ENCODE measurements around the gene ZFPM1. TPM values are rescaled to one million over a fixed set of nuclear protein-coding genes. Genes with fewer than 3 reads are reported as not detected.

Gene ZFPM1
- polyA plus RNA-seq, 1 donor: 1.8 TPM

- DNase-seq (ENCODE audit: low read depth): no peak
These were observed 35.2 kb upstream of the ZFPM1 start for GRCh38 chr16:88417684-88418476.

GRCh38 chr16:88418869-88419268, 34.2 kb upstream of the ZFPM1 start:
- DNase-seq (ENCODE audit: low read depth): no peak

GRCh38 chr16:88419790-88420189, 33.3 kb upstream of the ZFPM1 start:
- no peak for DNase-seq (ENCODE audit: low read depth)

- DNase-seq (ENCODE audit: low read depth): no peak
These were observed 32.6 kb upstream of the ZFPM1 start for GRCh38 chr16:88420496-88420895.

GRCh38 chr16:88421301-88421700, 31.8 kb upstream of the ZFPM1 start:
- no peak for DNase-seq (ENCODE audit: low read depth)

- DNase-seq (ENCODE audit: low read depth): no peak
These were observed 31.1 kb upstream of the ZFPM1 start for GRCh38 chr16:88421871-88422433.

- DNase-seq (ENCODE audit: low read depth): no peak
These were observed 30.2 kb upstream of the ZFPM1 start for GRCh38 chr16:88422733-88423447.

GRCh38 chr16:88423448-88423850, 29.6 kb upstream of the ZFPM1 start:
- no peak for DNase-seq (ENCODE audit: low read depth)

GRCh38 chr16:88424587-88425235, 28.4 kb upstream of the ZFPM1 start:
- no peak for DNase-seq (ENCODE audit: low read depth)

- no peak for DNase-seq (ENCODE audit: low read depth)
These were observed 27.1 kb upstream of the ZFPM1 start for GRCh38 chr16:88426018-88426417.

GRCh38 chr16:88427376-88427775, 25.7 kb upstream of the ZFPM1 start:
- DNase-seq (ENCODE audit: low read depth): no peak

GRCh38 chr16:88428156-88428555, 24.9 kb upstream of the ZFPM1 start:
- DNase-seq (ENCODE audit: low read depth): no peak

GRCh38 chr16:88428616-88429386, 24.3 kb upstream of the ZFPM1 start:
- no peak for DNase-seq (ENCODE audit: low read depth)

GRCh38 chr16:88429387-88430184, 23.5 kb upstream of the ZFPM1 start:
- DNase-seq (ENCODE audit: low read depth): no peak

GRCh38 chr16:88430185-88430523, 22.9 kb upstream of the ZFPM1 start:
- DNase-seq (ENCODE audit: low read depth): no peak

- no peak for DNase-seq (ENCODE audit: low read depth)
These were observed 22.3 kb upstream of the ZFPM1 start for GRCh38 chr16:88430524-88431446.

- no peak for DNase-seq (ENCODE audit: low read depth)
These were observed 21.4 kb upstream of the ZFPM1 start for GRCh38 chr16:88431651-88432050.

GRCh38 chr16:88432174-88432573, 20.9 kb upstream of the ZFPM1 start:
- DNase-seq (ENCODE audit: low read depth): no peak

- DNase-seq (ENCODE audit: low read depth): no peak
These were observed 20.3 kb upstream of the ZFPM1 start for GRCh38 chr16:88432753-88433152.
